Activated CD8-positive, alpha-beta T cell treated with anti-CD3 and anti-CD28 coated beads for 36 hours (primary cell): ENCODE results near the gene AMIGO1. TPM values are rescaled to one million over a fixed set of nuclear protein-coding genes. Genes with fewer than 3 reads are reported as not detected.
A peak's percentile ranks its signal among the peaks of the same experiment; 100 is the strongest.

Experiments used
- ATAC-seq: fragments of 200-7000 bp; cut with Tn5 transposase; one replicate; pipeline ENCODE4 v1.10.0; 2021; ENCODE audit warnings: mild to moderate bottlenecking, moderate library complexity
- CTCF ChIA-PET: fragments of 350-600 bp; sonication (Branson Sonifier 250); formaldehyde crosslinking; loops from one replicate; lab custom pipeline; 2021; ENCODE audit warnings: antibody characterized with exemption; lab: Charles Lee
- POLR2A ChIA-PET: fragments of 350-600 bp; sonication (Branson Sonifier 250); formaldehyde crosslinking; loops from one replicate; lab custom pipeline; 2021; ENCODE audit warnings: antibody characterized with exemption; lab: Charles Lee
- DNase-seq: peaks from one replicate; pipeline ENCODE4 v3.0.0-alpha.2; 2020
- H3K27ac Mint-ChIP-seq: one replicate; pipeline ENCODE4 v1.8.0; 2021; ENCODE audit warnings: mild to moderate bottlenecking, mixed read lengths
- H3K27me3 Mint-ChIP-seq: one replicate; pipeline ENCODE4 v1.8.0; 2021; ENCODE audit warnings: mixed read lengths
- H3K36me3 Mint-ChIP-seq: one replicate; pipeline ENCODE4 v1.8.0; 2021; ENCODE audit warnings: low read depth, mixed read lengths
- H3K4me1 Mint-ChIP-seq: one replicate; pipeline ENCODE4 v1.8.0; 2021; ENCODE audit warnings: low read depth, mixed read lengths
- H3K4me3 Mint-ChIP-seq: one replicate; pipeline ENCODE4 v1.8.0; 2021; ENCODE audit warnings: mild to moderate bottlenecking, moderate library complexity, mixed read lengths
- H3K9me3 Mint-ChIP-seq: one replicate; pipeline ENCODE4 v1.8.0; 2021; ENCODE audit warnings: mixed read lengths
- intact Hi-C: fragments of 100-400 bp; cut with micrococcal nuclease; formaldehyde crosslinking; loops from one replicate; pipeline ENCODE4 v1.10.0; 2022
- total RNA-seq, 2 experiments: library from RNA; stranded (reverse); gene quantifications; one replicate each; pipeline ENCODE4 v1.2.3, GENCODE V29; 2021
- TF ChIP-seq, protein P1 (sequence below): fragments of 200-600 bp; IDR thresholded peaks from one replicate; pipeline ENCODE4 v1.8.0; 2022; ENCODE audit warnings: antibody characterized with exemption, mild to moderate bottlenecking

AMIGO1 gene
- total RNA-seq, 2 experiments from 2014 or later, result 1.3 to 1.7 TPM

DNA sequence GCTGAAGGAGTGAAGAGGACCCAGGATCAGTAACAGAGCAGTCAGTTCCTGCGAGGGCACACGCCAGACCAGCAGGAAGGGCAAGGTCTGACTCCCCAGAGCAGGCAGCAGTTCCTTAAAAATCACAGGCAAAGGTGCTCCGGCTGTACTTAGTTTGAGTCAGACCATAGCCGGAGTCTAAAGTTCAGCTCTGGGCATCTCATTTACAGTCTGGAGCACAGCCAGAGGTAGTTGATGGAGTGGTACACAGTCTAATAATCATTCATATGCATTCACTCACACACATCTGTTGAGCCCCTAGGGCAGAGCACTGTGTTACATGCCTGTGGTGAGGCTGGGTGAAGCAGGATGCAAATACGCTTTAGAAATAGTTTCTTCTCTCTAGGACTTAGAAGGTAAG lies 7.3 kb upstream of the AMIGO1 start:
- H3K4me1 Mint-ChIP-seq, result peaks cover 2% of the 10 kb centered on the region
- ChIA-PET POLR2A (interaction anchor here (1.0 kb wide), 1 partner anchor 14 kb away, joined by 3 read pairs; no protein-coding TSS in a partner anchor), CTCF (interaction anchor here (1.7 to 40.7 kb wide), 5 partner anchors 15 to 123 kb away, joined by 7 to 1390 read pairs (median 12); partner anchors contain the start of genes CYB561D1 and GPR61)
- no peaks in the 10 kb centered on the region for H3K9me3 Mint-ChIP-seq
- intact Hi-C loops, result no loop called here
- H3K27ac Mint-ChIP-seq, result no peak overlapping the region
- DNase-seq (no peak), ATAC-seq (no peak)
- TF ChIP-seq, protein P1, sequence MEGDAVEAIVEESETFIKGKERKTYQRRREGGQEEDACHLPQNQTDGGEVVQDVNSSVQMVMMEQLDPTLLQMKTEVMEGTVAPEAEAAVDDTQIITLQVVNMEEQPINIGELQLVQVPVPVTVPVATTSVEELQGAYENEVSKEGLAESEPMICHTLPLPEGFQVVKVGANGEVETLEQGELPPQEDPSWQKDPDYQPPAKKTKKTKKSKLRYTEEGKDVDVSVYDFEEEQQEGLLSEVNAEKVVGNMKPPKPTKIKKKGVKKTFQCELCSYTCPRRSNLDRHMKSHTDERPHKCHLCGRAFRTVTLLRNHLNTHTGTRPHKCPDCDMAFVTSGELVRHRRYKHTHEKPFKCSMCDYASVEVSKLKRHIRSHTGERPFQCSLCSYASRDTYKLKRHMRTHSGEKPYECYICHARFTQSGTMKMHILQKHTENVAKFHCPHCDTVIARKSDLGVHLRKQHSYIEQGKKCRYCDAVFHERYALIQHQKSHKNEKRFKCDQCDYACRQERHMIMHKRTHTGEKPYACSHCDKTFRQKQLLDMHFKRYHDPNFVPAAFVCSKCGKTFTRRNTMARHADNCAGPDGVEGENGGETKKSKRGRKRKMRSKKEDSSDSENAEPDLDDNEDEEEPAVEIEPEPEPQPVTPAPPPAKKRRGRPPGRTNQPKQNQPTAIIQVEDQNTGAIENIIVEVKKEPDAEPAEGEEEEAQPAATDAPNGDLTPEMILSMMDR, result no peak
- H3K4me3 Mint-ChIP-seq, result no peak overlapping the region
- no peaks in the 10 kb centered on the region for H3K36me3 Mint-ChIP-seq
- H3K27me3 Mint-ChIP-seq, result no peaks in the 10 kb centered on the region

DNA sequence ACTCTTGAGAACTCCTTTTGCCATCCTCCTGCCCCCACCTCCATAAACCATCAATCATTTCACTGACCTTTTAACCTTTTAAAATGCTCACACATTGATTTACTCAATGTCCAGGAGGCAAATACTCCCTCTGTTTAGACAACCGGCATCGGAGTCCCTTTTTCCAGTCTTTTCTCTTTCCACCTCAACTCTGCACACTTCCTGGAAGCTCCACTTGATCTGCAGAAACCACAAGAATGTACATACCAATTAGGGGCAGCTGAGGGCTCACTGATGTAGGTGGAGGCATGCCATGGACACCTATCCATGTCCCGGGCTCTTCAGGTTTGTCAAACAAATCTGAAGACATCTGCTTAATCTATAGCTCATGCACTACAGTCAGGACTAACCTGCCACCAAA lies 5.3 kb upstream of the AMIGO1 start:
- POLR2A ChIA-PET, result interaction anchor here (1.8 to 1.9 kb wide), 2 partner anchors 15 to 18 kb away, joined by 4 read pairs; no protein-coding TSS in a partner anchor
- intact Hi-C loops, result no loop called here
- TF ChIP-seq, protein P1, result no peak
- Mint-ChIP-seq H3K27ac (no peak overlapping the region), H3K4me3 (no peak overlapping the region), H3K36me3 (no peaks in the 10 kb centered on the region), H3K27me3 (no peaks in the 10 kb centered on the region), H3K9me3 (no peaks in the 10 kb centered on the region), H3K4me1 (peaks cover 18% of the 10 kb centered on the region)
- CTCF ChIA-PET, result interaction anchor here (1.3 to 40.7 kb wide), 4 partner anchors 15 to 32 kb away, joined by 3 to 1390 read pairs (median 16); partner anchors contain the start of genes CYB561D1 and GPR61
- no peak for DNase-seq
- no peak for ATAC-seq

DNA sequence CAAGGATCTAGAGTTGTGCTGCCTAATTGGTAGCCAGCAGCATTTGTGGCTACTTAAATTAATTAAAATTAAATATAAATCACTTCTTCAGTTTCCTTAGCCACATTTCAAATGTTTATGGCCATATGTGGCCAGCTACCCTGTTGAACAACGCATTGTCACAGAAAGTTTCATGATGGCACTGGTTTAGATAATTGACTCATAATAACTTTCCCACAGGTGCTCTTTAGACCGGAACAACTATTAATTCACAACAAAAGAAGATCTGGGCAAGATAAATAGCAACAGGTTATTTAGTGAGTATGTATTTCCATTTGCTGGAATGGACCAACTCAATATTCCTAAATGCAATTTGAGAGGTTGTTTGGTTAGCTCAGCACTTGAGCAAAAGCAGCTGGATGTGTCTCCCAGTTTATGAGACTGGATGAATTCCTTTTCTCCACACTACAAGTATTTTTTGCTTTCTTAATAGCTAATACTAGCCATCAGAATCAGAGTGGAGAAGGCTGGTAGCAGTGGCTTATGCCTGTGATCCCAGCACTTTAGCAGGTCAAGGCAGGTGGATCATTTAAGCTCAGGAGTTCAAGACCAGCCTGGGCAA lies 3.7 kb upstream of the AMIGO1 start:
- TF ChIP-seq, protein P1, result no peak
- DNase-seq, result no peak
- intact Hi-C loops, result no loop called here
- CTCF ChIA-PET, result interaction anchor here (0.9 to 40.7 kb wide), 7 partner anchors 9 to 33 kb away, joined by 3 to 1390 read pairs (median 3); partner anchors contain the start of genes CYB561D1 and GPR61
- H3K9me3 Mint-ChIP-seq, result no peaks in the 10 kb centered on the region
- POLR2A ChIA-PET, result interaction anchor here (0.6 to 1.5 kb wide), 3 partner anchors 18 to 44 kb away, joined by 3 to 6 read pairs (median 4); no protein-coding TSS in a partner anchor
- H3K27me3 Mint-ChIP-seq, result no peaks in the 10 kb centered on the region
- no peak overlapping the region for H3K27ac Mint-ChIP-seq
- ATAC-seq, result no peak
- peaks cover 29% of the 10 kb centered on the region for H3K4me1 Mint-ChIP-seq
- H3K36me3 Mint-ChIP-seq, result no peaks in the 10 kb centered on the region
- no peak overlapping the region for H3K4me3 Mint-ChIP-seq

DNA sequence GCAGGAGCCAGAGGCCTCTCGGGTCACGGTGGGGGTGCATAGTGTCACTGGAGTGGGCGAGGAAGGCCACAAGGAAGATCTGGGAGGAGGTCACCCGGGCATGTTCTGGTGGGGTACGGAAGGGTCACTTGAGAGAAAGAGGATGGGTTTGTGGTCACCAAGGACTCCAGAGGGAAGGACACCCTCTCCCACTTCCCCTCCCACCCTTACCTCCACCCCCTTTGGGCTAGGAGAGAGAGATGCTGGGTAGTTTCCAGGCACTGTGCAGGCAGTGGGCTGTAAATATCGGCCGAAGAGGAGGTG lies 703 bp downstream of the AMIGO1 start:
- Mint-ChIP-seq H3K27ac (peak overlapping the region; percentile 80), H3K4me1 (peaks cover 58% of the 10 kb centered on the region), H3K9me3 (no peaks in the 10 kb centered on the region), H3K36me3 (no peaks in the 10 kb centered on the region), H3K4me3 (peak overlapping the region; percentile 78), H3K27me3 (no peaks in the 10 kb centered on the region)
- TF ChIP-seq, protein P1, result no peak
- DNase-seq (no peak), ATAC-seq (peak; percentile 4)
- POLR2A ChIA-PET, result interaction anchor here (0.8 to 4.3 kb wide), 6 partner anchors 10 to 393 kb away, joined by 3 to 48 read pairs (median 10); partner anchors contain the start of genes ATXN7L2 and PSMA5
- intact Hi-C loops, result no loop called here
- CTCF ChIA-PET, result interaction anchor here (0.9 to 40.7 kb wide), 8 partner anchors 10 to 83 kb away, joined by 3 to 1390 read pairs (median 20); partner anchors contain the start of genes CYB561D1, GPR61 and PSMA5
